ENCODE measurements around the gene BIRC6.
"Not testable (repeated sequence)": the region's sequence is repeated elsewhere in the genome, so short reads cannot be mapped to it uniquely, and the experiment has no call there.

DNA sequence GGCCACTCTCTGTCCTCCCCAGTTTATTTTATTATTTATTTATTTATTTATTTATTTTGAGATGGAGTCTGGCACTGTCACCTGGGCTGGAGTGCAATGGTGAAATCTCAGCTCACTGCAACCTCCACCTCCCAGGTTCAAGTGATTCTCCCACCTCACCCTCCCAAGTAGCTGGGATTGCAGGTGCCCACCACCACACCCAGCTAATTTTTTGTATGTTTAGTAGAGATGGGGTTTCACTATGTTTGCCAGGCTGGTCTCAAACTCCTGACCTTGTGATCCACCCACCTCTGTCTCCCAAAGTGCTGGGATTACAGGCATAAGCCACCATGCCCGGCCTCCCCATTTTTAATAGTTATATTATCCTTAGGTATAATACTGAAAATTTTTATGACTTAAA, 28.1 kb upstream of the BIRC6 start:
- TF ChIP-seq, protein P1, sequence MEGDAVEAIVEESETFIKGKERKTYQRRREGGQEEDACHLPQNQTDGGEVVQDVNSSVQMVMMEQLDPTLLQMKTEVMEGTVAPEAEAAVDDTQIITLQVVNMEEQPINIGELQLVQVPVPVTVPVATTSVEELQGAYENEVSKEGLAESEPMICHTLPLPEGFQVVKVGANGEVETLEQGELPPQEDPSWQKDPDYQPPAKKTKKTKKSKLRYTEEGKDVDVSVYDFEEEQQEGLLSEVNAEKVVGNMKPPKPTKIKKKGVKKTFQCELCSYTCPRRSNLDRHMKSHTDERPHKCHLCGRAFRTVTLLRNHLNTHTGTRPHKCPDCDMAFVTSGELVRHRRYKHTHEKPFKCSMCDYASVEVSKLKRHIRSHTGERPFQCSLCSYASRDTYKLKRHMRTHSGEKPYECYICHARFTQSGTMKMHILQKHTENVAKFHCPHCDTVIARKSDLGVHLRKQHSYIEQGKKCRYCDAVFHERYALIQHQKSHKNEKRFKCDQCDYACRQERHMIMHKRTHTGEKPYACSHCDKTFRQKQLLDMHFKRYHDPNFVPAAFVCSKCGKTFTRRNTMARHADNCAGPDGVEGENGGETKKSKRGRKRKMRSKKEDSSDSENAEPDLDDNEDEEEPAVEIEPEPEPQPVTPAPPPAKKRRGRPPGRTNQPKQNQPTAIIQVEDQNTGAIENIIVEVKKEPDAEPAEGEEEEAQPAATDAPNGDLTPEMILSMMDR (conservative IDR thresholded peaks at IDR 0.05 in 1 of 2, IDR thresholded peaks at IDR 0.05 in 1 of 2; ENCODE audit: low read depth in 1 of 2, low read length in 2 of 2): not testable (repeated sequence)
- not testable (repeated sequence) for TF ChIP-seq EZH2 (IDR thresholded peaks at IDR 0.05; ENCODE audit: low read length, missing control alignments)

Data from fibroblast of lung (primary cell).